Astrocyte (in vitro differentiated cells and primary cell): ENCODE data around the gene KLHL25. TPM values are rescaled to one million over a fixed set of nuclear protein-coding genes. Genes with fewer than 3 reads are reported as not detected.

ENCODE experiments used
- DNase-seq: peaks from one replicate; pipeline ENCODE4 v3.0.0-alpha.2; 2010; ENCODE audit warnings: low read depth
- FAIRE-seq: peaks from 2 replicates; lab custom pipeline; 2011; peaks lifted over from hg19 to GRCh38; lab: Jason Lieb, UNC
- H2AFZ ChIP-seq: 2 replicates; pipeline ENCODE4 v1.6.0; 2012; ENCODE audit warnings: low read depth, low read length, inconsistent platforms
- H3K27ac ChIP-seq: 2 replicates; pipeline ENCODE4 v1.5.1; 2011; ENCODE audit warnings: low read depth, low read length, inconsistent platforms
- H3K27me3 ChIP-seq: 2 replicates; pipeline ENCODE4 v1.6.0; 2011; ENCODE audit warnings: low read length, inconsistent platforms; ENCODE audit not compliant: insufficient read depth
- H3K36me3 ChIP-seq: 2 replicates; pipeline ENCODE4 v1.5.1; 2011; ENCODE audit warnings: low read length, inconsistent platforms; ENCODE audit not compliant: insufficient read depth
- H3K4me1 ChIP-seq: 2 replicates; pipeline ENCODE4 v1.5.1; 2011; ENCODE audit warnings: low read length, inconsistent platforms; ENCODE audit not compliant: insufficient read depth
- H3K4me2 ChIP-seq: 2 replicates; pipeline ENCODE4 v1.6.0; 2012; ENCODE audit warnings: low read length, inconsistent platforms
- H3K4me3 ChIP-seq: 2 replicates; pipeline ENCODE4 v1.5.1; 2011; ENCODE audit warnings: low read depth, mild to moderate bottlenecking, low read length, inconsistent platforms; ENCODE audit not compliant: insufficient read depth
- H3K79me2 ChIP-seq: 2 replicates; pipeline ENCODE4 v1.6.0; 2012; ENCODE audit warnings: mild to moderate bottlenecking, low read length, inconsistent platforms; ENCODE audit not compliant: insufficient read depth
- H3K9ac ChIP-seq: 2 replicates; pipeline ENCODE4 v1.6.0; 2012; ENCODE audit warnings: mild to moderate bottlenecking, low read length, inconsistent platforms
- H3K9me3 ChIP-seq: 2 replicates; pipeline ENCODE4 v1.5.1; 2012; ENCODE audit warnings: low read depth, mild to moderate bottlenecking, low read length, inconsistent platforms; ENCODE audit not compliant: insufficient read depth
- H4K20me1 ChIP-seq: 2 replicates; pipeline ENCODE4 v1.6.0; 2012; ENCODE audit warnings: low read length, inconsistent platforms; ENCODE audit not compliant: insufficient read depth
- H3K27ac Mint-ChIP-seq: one replicate; pipeline ENCODE4 v1.8.0; 2021; ENCODE audit warnings: mild to moderate bottlenecking, mixed read lengths; ENCODE audit not compliant: unreplicated experiment
- H3K27me3 Mint-ChIP-seq: one replicate; pipeline ENCODE4 v1.8.0; 2021; ENCODE audit warnings: low read depth, mixed read lengths; ENCODE audit not compliant: unreplicated experiment
- H3K36me3 Mint-ChIP-seq: one replicate; pipeline ENCODE4 v1.8.0; 2021; ENCODE audit warnings: low read depth, mixed read lengths; ENCODE audit not compliant: unreplicated experiment
- H3K4me1 Mint-ChIP-seq: one replicate; pipeline ENCODE4 v1.8.0; 2021; ENCODE audit warnings: low read depth, mixed read lengths; ENCODE audit not compliant: unreplicated experiment
- H3K4me3 Mint-ChIP-seq: one replicate; pipeline ENCODE4 v1.8.0; 2021; ENCODE audit warnings: mild to moderate bottlenecking, moderate library complexity, mixed read lengths; ENCODE audit not compliant: unreplicated experiment
- H3K9me3 Mint-ChIP-seq: one replicate; pipeline ENCODE4 v1.8.0; 2021; ENCODE audit warnings: mild to moderate bottlenecking, mixed read lengths; ENCODE audit not compliant: unreplicated experiment
- CTCF ChIP-seq: IDR thresholded peaks from 2 replicates; pipeline ENCODE4 v1.5.1; 2011; ENCODE audit warnings: low read depth, mild to moderate bottlenecking, inconsistent platforms, low read length, moderate library complexity; ENCODE audit not compliant: insufficient read depth
- EZH2 ChIP-seq: IDR thresholded peaks from 2 replicates; pipeline ENCODE4 v1.6.1; 2012; ENCODE audit warnings: mild to moderate bottlenecking, low read length, inconsistent platforms; ENCODE audit not compliant: insufficient read depth
- total RNA-seq: library from RNA; stranded (reverse); gene quantifications from 2 replicates; pipeline ENCODE4 v1.2.1, GENCODE V29; 2021

The KLHL25 gene
- total RNA-seq, 1 donor from 2014 or later: 5.6 TPM

- Histone ChIP-seq H3K9me3 (peaks cover 5% of the 10 kb centered on the region), H3K4me1 (no peaks in the 10 kb centered on the region), H3K9ac (no peak overlapping the region), H4K20me1 (no peaks in the 10 kb centered on the region), H2AFZ (no peak overlapping the region), H3K4me2 (no peak overlapping the region), H3K27me3 (no peaks in the 10 kb centered on the region), H3K4me3 (no peak overlapping the region), H3K36me3 (peaks cover 34% of the 10 kb centered on the region), H3K79me2 (no peaks in the 10 kb centered on the region), H3K27ac (no peak overlapping the region)
- H3K27me3 Mint-ChIP-seq: no peaks in the 10 kb centered on the region
- peak; percentile 97 for FAIRE-seq
- peaks cover 27% of the 10 kb centered on the region for H3K36me3 Mint-ChIP-seq
- TF ChIP-seq EZH2: no peak
- TF ChIP-seq CTCF: peak; percentile 81
- H3K4me3 Mint-ChIP-seq: no peak overlapping the region
- peaks cover 15% of the 10 kb centered on the region for H3K4me1 Mint-ChIP-seq
- no peak overlapping the region for H3K27ac Mint-ChIP-seq
- peaks cover 6% of the 10 kb centered on the region for H3K9me3 Mint-ChIP-seq
- peak; percentile 37 for DNase-seq
Measured at GRCh38 chr15:85730001-85730820, 64.5 kb downstream of the KLHL25 start.

- H3K79me2 ChIP-seq: no peaks in the 10 kb centered on the region
- peaks cover 40% of the 10 kb centered on the region for H3K36me3 ChIP-seq
- Mint-ChIP-seq H3K36me3 (peaks cover 10% of the 10 kb centered on the region), H3K27me3 (no peaks in the 10 kb centered on the region), H3K4me1 (peaks cover 17% of the 10 kb centered on the region), H3K4me3 (no peak overlapping the region), H3K9me3 (no peaks in the 10 kb centered on the region), H3K27ac (peak overlapping the region; percentile 28)
- no peak overlapping the region for H3K9ac ChIP-seq
- TF ChIP-seq EZH2 (no peak), CTCF (no peak)
- H3K27me3 ChIP-seq: no peaks in the 10 kb centered on the region
- DNase-seq: no peak
- H2AFZ ChIP-seq: no peak overlapping the region
- no peak overlapping the region for H3K4me2 ChIP-seq
- H4K20me1 ChIP-seq: no peaks in the 10 kb centered on the region
- H3K4me3 ChIP-seq: no peak overlapping the region
- no peak for FAIRE-seq
- no peak overlapping the region for H3K27ac ChIP-seq
- H3K4me1 ChIP-seq: no peaks in the 10 kb centered on the region
- no peaks in the 10 kb centered on the region for H3K9me3 ChIP-seq
Measured at GRCh38 chr15:85727068-85727467, 67.7 kb downstream of the KLHL25 start.

- H2AFZ ChIP-seq: no peak overlapping the region
- H3K4me2 ChIP-seq: no peak overlapping the region
- no peak overlapping the region for H3K9ac ChIP-seq
Measured at GRCh38 chr15:85726454-85726853, 68.3 kb downstream of the KLHL25 start.

More at GRCh38 chr15:85726454-85726853, 68.3 kb downstream of the KLHL25 start:
- H3K4me3 Mint-ChIP-seq: no peak overlapping the region
- H3K36me3 Mint-ChIP-seq: peaks cover 12% of the 10 kb centered on the region
- H3K27ac Mint-ChIP-seq: no peak overlapping the region
- Histone ChIP-seq H3K27ac (no peak overlapping the region), H3K36me3 (peaks cover 43% of the 10 kb centered on the region), H3K4me1 (no peaks in the 10 kb centered on the region), H3K9me3 (no peaks in the 10 kb centered on the region), H3K27me3 (no peaks in the 10 kb centered on the region), H3K4me3 (no peak overlapping the region), H4K20me1 (no peaks in the 10 kb centered on the region), H3K79me2 (no peaks in the 10 kb centered on the region)
- TF ChIP-seq CTCF: no peak
- H3K27me3 Mint-ChIP-seq: no peaks in the 10 kb centered on the region
- H3K9me3 Mint-ChIP-seq: no peaks in the 10 kb centered on the region
- no peak for DNase-seq
- peaks cover 17% of the 10 kb centered on the region for H3K4me1 Mint-ChIP-seq
- no peak for FAIRE-seq
